Liver (tissue), 9 donors: ENCODE data around the gene STAB1. TPM values are rescaled to one million over a fixed set of nuclear protein-coding genes. Genes with fewer than 3 reads are reported as not detected.

Experiments
- DNase-seq: peaks from one replicate; pipeline ENCODE4 v3.0.0-alpha.2; 2017; ENCODE audit warnings: low spot score
- H3K27ac ChIP-seq, 2 donors: one replicate each; pipeline ENCODE4 v1.7.0; 2013; ENCODE audit warnings: inconsistent platforms in 2 of 2, low read length in 2 of 2, control low read depth in 1 of 2, low read depth in 1 of 2, mild to moderate bottlenecking in 1 of 2
- H3K27me3 ChIP-seq, 4 donors: one replicate each; pipeline versions ENCODE4 v1.6.1 to v1.7.0; 2013; ENCODE audit warnings: low read length in 3 of 4, inconsistent platforms in 1 of 4, mild to moderate bottlenecking in 1 of 4, moderate library complexity in 1 of 4; ENCODE audit not compliant: control insufficient read depth in 4 of 4, insufficient read depth in 4 of 4
- H3K36me3 ChIP-seq, 4 donors: one replicate each; pipeline versions ENCODE4 v1.6.1 to v1.7.0; 2013; ENCODE audit warnings: low read length in 3 of 4, mild to moderate bottlenecking in 3 of 4, low read depth in 1 of 4, moderate library complexity in 1 of 4; ENCODE audit not compliant: control insufficient read depth in 4 of 4, insufficient read depth in 3 of 4
- H3K4me1 ChIP-seq, 4 donors: one replicate each; pipeline versions ENCODE4 v1.6.1 to v1.7.0; 2013; ENCODE audit warnings: low read length in 3 of 4, mild to moderate bottlenecking in 3 of 4, moderate library complexity in 1 of 4; ENCODE audit not compliant: control insufficient read depth in 4 of 4, insufficient read depth in 4 of 4
- H3K4me3 ChIP-seq, 3 donors: one replicate each; pipeline versions ENCODE4 v1.6.1 to v1.7.0; 2013; ENCODE audit warnings: low read length in 3 of 3, control low read depth in 1 of 3, low read depth in 1 of 3, mild to moderate bottlenecking in 1 of 3
- H3K9ac ChIP-seq, 2 donors: one replicate each; pipeline ENCODE4 v1.7.0; 2013; ENCODE audit warnings: low read length in 2 of 2, mild to moderate bottlenecking in 2 of 2, moderate library complexity in 2 of 2, control low read depth in 1 of 2, low read depth in 1 of 2
- H3K9me3 ChIP-seq, 4 donors: one replicate each; pipeline versions ENCODE4 v1.6.1 to v1.7.0; 2013; ENCODE audit warnings: low read length in 3 of 4; ENCODE audit not compliant: control insufficient read depth in 4 of 4
- ATF3 ChIP-seq: IDR thresholded peaks from 2 replicates; pipeline ENCODE4 v1.6.1; 2016; ENCODE audit warnings: antibody characterized with exemption
- CTCF ChIP-seq: fragments of 150-350 bp; IDR thresholded peaks from 2 replicates; pipeline ENCODE4 v1.5.1; 2017; ENCODE audit warnings: improper control_type of control experiment, low read depth, low read length; ENCODE audit not compliant: missing input control
- EGR1 ChIP-seq, 2 donors: IDR thresholded peaks; 2 replicates each; pipeline ENCODE4 v1.6.1; 2016 to 2018; ENCODE audit warnings: antibody characterized with exemption in 2 of 2, low read depth in 2 of 2
- FOXA2 ChIP-seq: IDR thresholded peaks from 2 replicates; pipeline ENCODE4 v1.6.1; 2016; ENCODE audit warnings: antibody characterized with exemption
- GABPA ChIP-seq, 2 donors: IDR thresholded peaks in 1 of 2; conservative IDR thresholded peaks in 1 of 2; 2 replicates each; pipeline ENCODE4 v1.6.1; 2016; ENCODE audit warnings: antibody characterized with exemption in 2 of 2, mild to moderate bottlenecking in 1 of 2, moderate library complexity in 1 of 2
- HNF4G ChIP-seq: IDR thresholded peaks from 2 replicates; pipeline ENCODE4 v1.6.1; 2016; ENCODE audit warnings: antibody characterized with exemption
- JUND ChIP-seq, 2 donors: IDR thresholded peaks; 2 replicates each; pipeline ENCODE4 v1.6.1; 2016; ENCODE audit warnings: antibody characterized with exemption in 2 of 2
- NR2F2 ChIP-seq: IDR thresholded peaks from 2 replicates; pipeline ENCODE4 v1.6.1; 2016; ENCODE audit warnings: antibody characterized with exemption
- RAD21 ChIP-seq, 2 donors: IDR thresholded peaks; 2 replicates each; pipeline ENCODE4 v1.6.1; 2016; ENCODE audit warnings: antibody characterized with exemption in 2 of 2, mild to moderate bottlenecking in 2 of 2
- REST ChIP-seq: IDR thresholded peaks from 2 replicates; pipeline ENCODE4 v1.6.1; 2016; ENCODE audit warnings: antibody characterized with exemption, mild to moderate bottlenecking
- RXRA ChIP-seq, 2 donors: IDR thresholded peaks; 2 replicates each; pipeline ENCODE4 v1.6.1; 2017 to 2018; ENCODE audit warnings: antibody characterized with exemption in 2 of 2, mild to moderate bottlenecking in 1 of 2
- TAF1 ChIP-seq: conservative IDR thresholded peaks from 2 replicates; pipeline ENCODE4 v1.6.1; 2016; ENCODE audit warnings: antibody characterized with exemption, mild to moderate bottlenecking
- YY1 ChIP-seq: IDR thresholded peaks from 2 replicates; pipeline ENCODE4 v1.6.1; 2016; ENCODE audit warnings: antibody characterized with exemption, mild to moderate bottlenecking
- ZBTB33 ChIP-seq: IDR thresholded peaks from 2 replicates; pipeline ENCODE4 v1.6.1; 2016; ENCODE audit warnings: antibody characterized with exemption
- WGBS: extraction: QIAGEN DNeasy Blood & Tissue Kit; methylation state at CpG from one replicate; pipeline ENCODE4 v1.1.7; 2013; 5-methylcytosine and 5-hydroxymethylcytosine counted together
- polyA plus RNA-seq, 2 donors: library from polyadenylated mRNA; stranded (reverse) in 1 of 2; unstranded in 1 of 2; fragments of 200-250 nt in 1 of 2; fragments of >200 nt in 1 of 2; fragmentation: Nextera tagmentation in 1 of 2; extraction: Ambion mirVana in 1 of 2; gene quantifications; one replicate each; pipeline versions ENCODE4 v1.2.1 to v1.2.3, GENCODE V29; 2013 to 2015
- total RNA-seq, 2 donors: library from RNA; depleted of rRNA; stranded (reverse); fragments of >200 nt; gene quantifications; one replicate each; pipeline ENCODE4 v1.2.3, GENCODE V29; 2014
- donor health status: healthy.
- donor health status: healthy.
- donor health status: healthy.
- donor health status: healthy.
- donor health status: healthy.

STAB1 gene
- total and polyA plus RNA-seq, 4 donors, result 42.0 to 198 (median 71.5) TPM

GRCh38 chr3:52518723-52519444 lies 23.7 kb downstream of the STAB1 start:
- Histone ChIP-seq H3K4me3 (no peak overlapping the region), H3K9ac (no peak overlapping the region), H3K36me3 (no peaks in the 10 kb centered on the region), H3K4me1 (no peaks in the 10 kb centered on the region), H3K27ac (no peak overlapping the region), H3K9me3 (no peaks in the 10 kb centered on the region), H3K27me3 (no peaks in the 10 kb centered on the region)
- TF ChIP-seq YY1 (no peak), ZBTB33 (no peak), ATF3 (no peak), HNF4G (no peak), REST (no peak), NR2F2 (no peak), TAF1 (no peak), FOXA2 (no peak), EGR1 (IDR thresholded peaks at IDR 0.05; ENCODE audit: low read depth in 2 of 2) (no peak), JUND (IDR thresholded peaks at IDR 0.05) (no peak), RXRA (IDR thresholded peaks at IDR 0.05) (no peak), RAD21 (IDR thresholded peaks at IDR 0.05) (no peak)
- no peak for DNase-seq
- 61% methylated on average over 50 of the region's 50 CpGs for WGBS

- Histone ChIP-seq H3K9me3 (no peaks in the 10 kb centered on the region), H3K36me3 (no peaks in the 10 kb centered on the region)
- DNase-seq, result no peak
Observed at GRCh38 chr3:52519445-52520140, 24.5 kb downstream of the STAB1 start.

More at GRCh38 chr3:52519445-52520140, 24.5 kb downstream of the STAB1 start:
- no peak overlapping the region for H3K4me3 ChIP-seq
- no peaks in the 10 kb centered on the region for H3K4me1 ChIP-seq
- TF ChIP-seq GABPA (IDR thresholded peaks at IDR 0.05 in 1 of 2, conservative IDR thresholded peaks at IDR 0.05 in 1 of 2) (no peak), TAF1 (no peak), CTCF (no peak)
- no peaks in the 10 kb centered on the region for H3K27me3 ChIP-seq
- H3K9ac ChIP-seq, result no peak overlapping the region
- 92% methylated on average over 22 of the region's 22 CpGs for WGBS
- no peak overlapping the region for H3K27ac ChIP-seq
